GM19043 (cell line): ENCODE measurements around the gene CCS.
"Not testable (repeated sequence)": the region's sequence is repeated elsewhere in the genome, so short reads cannot be mapped to it uniquely, and the experiment has no call there.

Experiments
- ATAC-seq: cut with Tn5 transposase; IDR thresholded peaks from one replicate; pipeline ENCODE4 v1.9.1; 2021; ENCODE audit warnings: low read depth; ENCODE audit not compliant: unreplicated experiment

Gene CCS, protein sequence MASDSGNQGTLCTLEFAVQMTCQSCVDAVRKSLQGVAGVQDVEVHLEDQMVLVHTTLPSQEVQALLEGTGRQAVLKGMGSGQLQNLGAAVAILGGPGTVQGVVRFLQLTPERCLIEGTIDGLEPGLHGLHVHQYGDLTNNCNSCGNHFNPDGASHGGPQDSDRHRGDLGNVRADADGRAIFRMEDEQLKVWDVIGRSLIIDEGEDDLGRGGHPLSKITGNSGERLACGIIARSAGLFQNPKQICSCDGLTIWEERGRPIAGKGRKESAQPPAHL

DNA sequence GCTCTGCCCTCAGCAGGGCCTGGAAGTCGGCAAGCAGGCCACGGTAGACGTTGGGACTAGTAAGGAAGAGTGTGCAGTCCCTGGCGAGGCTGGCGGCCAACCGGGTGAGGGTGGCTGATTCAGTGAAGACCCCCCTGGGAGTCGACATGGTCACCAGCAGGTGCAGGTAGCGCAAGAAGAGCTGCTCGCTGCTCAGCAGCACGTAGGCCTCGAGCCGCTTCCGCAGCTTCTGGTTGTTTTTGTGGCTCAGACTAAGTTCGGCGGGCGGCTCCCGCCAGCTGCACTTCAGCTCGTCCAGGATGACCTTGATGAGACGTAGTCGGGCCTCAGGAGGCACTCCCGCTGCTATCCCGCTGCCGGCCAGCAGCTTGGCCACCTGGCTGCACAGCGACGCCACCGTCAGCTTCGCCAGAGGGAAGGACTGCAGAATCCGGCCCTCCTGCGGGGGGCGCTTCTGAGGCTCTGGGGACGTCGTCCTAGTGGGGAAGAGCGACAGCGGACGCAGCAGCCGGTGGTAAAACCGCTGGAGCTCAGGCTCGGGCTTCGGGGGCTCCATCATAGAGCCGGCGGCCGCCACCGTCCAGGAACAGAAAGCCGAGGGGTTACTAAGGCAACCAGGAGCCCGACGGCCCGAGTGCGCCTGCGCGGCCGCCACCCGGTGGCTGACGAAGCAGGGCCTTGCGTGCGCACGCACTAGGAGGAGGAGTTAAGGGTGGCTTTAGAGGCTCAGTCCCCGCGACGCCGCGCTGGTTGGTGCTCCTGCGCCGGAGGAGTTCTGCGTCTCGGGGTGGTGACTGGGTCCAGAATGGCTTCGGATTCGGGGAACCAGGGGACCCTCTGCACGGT, at the start of gene CCS, which contains the start of gene CCDC87:
Gene CCS, plus strand, starts transcription at position 729 of the 846 bp plus-strand sequence. Its CDS starts 77 bp downstream, at position 806.
Gene CCDC87, minus strand, starts transcription at position 607 of the 846 bp plus-strand sequence. Its CDS starts 48 bp downstream, at position 559.
- ATAC-seq, result peak; percentile 85

DNA sequence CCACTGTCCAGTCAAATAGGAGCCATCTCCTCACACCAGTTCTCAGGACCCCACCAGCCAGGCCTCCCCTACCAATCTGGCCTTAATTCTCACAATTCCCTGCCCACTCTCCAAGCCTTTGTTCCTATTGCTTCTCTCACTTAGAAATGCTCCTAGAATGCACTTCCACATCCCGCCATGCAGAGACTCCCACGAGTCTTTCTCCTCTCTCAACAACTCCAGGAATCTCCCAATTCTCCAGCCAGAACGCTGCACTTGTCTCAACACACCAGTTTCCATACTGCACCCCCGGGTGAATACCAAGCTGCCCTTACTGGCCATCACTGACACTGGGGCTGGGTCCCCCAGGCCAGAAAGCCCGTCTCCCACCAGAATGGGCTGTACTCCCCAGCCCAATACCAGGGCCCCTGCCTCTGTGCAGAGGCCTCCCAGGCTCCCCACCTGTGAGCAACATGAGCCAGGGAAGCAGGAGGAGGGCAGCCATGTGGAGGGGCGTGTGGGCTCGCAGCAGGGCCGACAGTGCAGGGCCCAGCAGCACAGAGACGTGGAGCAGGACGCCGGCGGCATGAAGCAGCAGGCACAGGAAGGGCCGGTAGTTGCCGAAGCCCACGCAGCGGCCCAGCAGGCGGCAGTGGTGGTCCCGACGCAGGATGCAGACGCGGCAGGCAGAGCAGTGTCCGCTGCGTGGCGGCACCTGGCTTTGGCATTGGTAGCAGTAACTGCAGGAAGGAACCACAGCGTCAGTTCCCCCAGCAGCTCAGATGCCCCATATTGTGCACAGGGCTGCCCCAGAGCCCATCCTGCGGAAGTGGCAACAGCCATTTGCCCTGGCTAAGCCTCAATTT, 49.5 kb upstream of the CCS start:
- ATAC-seq, result no peak

DNA sequence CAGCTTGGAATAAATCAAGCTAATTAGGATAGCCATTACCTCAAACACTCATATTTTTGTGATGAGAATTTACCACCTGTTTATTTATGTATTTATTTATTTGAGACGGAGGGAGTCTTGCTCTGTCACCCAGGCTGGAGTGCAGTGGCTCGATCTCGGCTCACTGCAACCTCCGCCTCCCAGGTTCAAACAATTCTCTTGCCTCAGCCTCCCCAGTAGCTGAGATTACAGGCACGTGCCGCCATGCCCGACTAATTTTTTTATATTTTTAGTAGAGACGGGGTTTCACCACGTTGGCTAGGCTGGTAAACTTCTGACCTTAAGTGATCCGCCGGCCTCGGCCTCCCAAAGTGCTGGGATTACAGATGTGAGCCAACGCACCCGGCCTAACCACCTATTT, 48.0 kb upstream of the CCS start:
- not testable (repeated sequence) for ATAC-seq

DNA sequence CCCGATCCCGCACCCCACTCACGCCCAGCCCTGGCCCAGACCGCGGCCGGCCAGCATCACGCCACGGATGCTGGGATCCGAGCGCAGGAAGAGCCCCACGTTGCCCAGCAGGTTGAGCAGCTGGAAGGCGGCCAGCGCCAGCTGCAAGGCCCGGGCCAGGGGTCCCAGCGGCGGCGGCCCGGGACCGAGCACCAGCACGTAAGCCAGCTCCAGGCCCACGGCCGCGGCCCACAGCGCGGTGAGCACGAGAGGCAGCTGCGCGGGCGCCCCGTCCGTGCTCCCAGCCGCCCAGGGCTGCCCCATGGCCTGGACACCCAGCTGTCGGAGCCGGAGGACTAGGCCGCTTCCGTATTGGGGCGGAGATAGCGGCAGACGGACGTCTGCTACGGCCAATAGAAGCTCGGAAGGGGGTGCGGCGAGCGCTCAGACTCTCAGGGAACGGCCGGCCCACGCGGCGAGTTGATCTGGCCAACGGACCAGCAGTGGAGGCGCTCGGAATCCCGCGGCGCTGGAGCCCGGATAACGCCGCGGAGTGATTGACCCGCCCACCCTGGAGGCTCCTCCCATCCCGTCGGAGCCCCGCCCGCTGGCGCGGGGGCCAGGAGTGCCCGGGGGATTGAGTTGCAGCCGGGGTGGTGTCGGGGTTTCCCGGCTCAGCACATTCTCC, 47.2 kb upstream of the CCS start, which contains the start of gene ZDHHC24:
Gene ZDHHC24, minus strand, starts transcription at position 348 of the 667 bp plus-strand sequence. Its CDS starts 45 bp downstream, at position 303.
- peak; percentile 78 for ATAC-seq

DNA sequence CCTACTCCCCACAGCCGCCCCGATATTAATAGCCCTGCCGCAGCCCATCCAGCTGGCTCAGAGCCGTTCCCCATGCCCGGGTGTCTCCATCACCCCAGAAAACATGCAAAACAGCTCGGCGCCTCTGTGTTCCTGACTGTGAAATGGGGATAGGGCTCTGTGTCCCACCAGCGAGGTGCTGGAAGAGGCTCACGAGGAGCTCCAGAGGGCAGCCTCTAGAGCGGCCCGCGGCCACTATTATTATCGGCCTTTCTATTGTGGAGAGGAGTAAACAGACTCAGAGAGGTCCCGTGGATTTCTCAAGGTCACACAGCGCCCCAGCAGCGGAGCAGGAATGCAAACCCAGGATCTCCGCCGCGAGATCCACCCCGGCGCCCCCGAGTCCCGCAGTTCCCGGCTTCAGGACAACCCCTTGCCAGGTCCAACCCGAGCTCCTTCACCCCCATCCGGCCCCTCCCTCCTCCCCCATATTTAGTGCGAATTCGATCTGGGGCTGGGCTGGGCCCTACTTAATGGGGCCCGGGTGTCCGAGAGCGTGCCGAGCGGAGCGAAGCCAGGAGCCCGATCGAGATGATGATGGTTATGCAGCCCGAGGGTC, 46.5 kb upstream of the CCS start, which contains the start of gene ACTN3:
Gene ACTN3, plus strand, starts transcription at position 536 of the 598 bp plus-strand sequence. Its CDS starts 35 bp downstream, at position 571.
- ATAC-seq, result no peak

DNA sequence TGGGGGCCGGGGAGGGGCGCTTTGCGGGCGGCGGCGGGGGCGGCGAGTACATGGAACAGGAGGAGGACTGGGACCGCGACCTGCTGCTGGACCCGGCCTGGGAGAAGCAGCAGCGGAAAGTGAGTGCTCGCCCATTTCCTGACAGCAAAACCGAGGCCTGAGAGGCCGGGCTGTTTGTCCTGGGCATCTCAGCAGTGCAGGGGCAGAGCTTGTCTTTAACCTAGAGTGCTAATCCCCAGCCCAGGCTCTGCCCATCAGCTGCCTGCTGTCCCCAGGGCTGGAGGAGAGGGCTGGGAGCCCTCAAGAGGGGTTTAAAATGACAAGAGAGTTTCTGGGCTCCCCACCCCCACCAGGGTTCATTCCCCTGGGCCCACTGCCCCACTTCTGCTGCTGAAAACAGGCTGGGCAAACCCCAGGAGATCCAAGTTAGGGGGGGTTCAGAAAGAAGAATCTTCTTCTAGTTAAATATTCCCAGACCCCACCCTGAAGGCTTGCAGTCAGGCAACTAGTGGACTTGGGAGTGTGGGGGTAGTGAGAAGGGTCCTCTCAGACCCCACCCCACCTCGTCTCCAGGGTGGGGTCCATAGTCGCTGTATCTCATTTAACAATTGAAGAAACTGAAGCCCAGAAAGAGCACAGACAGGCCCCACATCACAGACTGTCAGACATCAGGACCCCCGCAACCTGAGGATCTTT, 45.9 kb upstream of the CCS start:
- no peak for ATAC-seq

DNA sequence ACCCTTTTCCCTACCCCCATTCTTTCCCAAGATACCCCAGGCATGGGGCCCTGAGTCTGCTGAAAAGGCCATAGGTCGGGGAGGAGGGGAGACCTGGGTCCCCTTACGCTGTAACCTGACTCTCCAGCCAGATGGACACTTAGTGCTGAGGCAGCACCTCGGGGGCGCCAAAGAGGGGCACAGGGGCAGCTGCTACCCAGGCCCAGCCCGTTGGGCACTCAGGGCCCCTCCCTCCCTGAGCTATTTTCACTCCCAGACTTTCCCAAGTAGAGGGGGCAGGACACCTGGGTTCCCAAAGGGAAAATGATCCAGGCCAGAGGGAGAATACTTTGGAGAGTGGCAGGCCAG, 45.3 kb upstream of the CCS start:
- ATAC-seq, result no peak

DNA sequence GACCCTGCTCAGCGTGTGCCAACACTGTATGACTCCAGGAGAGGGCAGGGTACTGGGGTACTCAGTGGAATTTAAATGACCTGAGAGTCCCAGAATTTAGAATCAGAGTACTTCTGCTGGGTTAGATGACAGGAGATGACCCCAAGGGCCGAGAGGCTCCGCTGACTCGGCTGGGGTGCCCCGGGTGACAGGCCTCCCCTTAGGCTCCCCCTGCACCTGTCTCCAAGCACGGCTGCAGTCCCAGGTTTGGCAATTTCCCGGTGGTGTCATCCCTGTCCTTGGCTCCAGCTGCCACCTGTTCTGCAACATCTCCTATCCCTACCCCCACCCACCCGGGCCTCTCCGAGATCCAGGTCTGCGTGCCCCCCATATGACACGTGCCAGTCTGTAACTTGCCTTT, 44.9 kb upstream of the CCS start:
- ATAC-seq, result no peak

DNA sequence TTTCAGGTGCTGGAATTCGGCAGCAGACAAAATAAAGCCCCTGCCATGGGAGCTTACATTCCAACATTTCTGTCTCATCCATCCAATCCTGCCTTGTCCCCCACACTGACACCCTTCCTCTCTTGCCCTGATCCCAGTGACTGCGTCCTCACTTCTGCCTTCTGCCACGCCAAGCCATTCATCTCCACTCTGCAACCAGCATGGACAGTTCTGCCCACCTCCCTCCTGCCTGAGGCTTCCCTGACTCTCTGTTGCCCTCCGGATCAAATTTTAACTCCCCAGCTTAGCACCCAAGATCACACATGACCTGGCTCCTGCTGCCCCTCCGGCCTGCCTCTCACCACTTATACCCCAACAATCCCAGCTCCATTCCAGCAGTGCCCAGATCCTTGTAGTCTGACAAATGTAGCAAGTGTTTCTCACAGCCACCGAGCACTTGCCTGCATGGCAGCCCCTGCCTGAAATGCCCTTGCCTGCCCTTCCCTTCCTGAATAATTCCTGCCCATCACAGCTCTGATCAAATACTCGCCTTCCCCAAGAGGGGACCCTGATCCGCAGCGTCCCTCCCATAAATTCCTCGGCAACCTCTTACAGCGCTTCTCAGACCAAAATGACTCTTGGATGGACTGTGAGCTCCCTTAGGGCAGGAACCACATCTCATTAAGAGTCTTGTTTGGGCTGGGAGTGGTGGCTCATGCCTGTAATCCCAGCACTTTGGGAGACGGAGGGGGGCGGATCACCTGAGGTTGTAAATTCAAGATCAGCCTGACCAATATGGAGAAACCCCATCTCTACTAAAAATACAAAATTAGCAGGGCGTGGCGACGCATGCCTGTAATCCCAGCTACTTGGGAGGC, 44.0 kb upstream of the CCS start:
- ATAC-seq, result no peak

DNA sequence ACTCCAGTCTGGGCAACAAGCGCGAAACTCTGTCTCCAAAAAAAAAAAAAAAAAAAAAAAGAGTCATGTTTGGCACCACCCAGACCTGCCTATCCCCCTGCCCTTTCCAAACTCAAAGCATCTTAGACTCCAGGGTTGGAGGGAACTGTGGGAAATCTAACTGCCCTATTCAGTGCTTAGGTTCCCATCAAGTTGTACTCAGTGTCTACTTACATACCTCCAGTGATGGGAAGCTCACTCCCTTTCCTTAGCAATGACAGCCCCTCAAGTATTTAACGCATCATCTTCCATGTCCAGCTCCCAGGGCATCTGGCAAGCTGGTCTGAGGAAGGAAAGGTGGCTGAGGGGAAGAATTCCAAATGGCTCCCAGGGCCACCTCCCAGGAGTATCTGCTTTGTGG, 43.3 kb upstream of the CCS start:
- ATAC-seq, result no peak

DNA sequence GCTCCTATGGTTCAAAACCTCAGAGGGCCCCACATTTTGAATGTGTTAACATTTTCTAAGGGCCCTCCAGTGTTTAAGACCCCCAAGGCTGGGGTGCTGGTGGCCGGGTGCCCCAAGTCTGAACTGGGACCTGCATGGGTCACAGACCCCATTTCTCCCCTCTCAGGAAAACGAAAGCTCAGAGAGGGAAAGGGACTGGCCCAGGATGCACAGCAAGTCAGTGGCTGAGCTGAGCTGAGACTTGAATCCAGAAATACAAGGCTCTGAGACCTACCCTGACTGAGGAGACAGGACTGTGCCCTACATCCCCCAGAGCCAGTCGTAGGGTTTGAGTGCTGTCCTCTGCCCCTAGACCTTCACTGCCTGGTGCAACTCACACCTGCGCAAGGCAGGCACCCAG, 42.1 kb upstream of the CCS start:
- ATAC-seq, result no peak

DNA sequence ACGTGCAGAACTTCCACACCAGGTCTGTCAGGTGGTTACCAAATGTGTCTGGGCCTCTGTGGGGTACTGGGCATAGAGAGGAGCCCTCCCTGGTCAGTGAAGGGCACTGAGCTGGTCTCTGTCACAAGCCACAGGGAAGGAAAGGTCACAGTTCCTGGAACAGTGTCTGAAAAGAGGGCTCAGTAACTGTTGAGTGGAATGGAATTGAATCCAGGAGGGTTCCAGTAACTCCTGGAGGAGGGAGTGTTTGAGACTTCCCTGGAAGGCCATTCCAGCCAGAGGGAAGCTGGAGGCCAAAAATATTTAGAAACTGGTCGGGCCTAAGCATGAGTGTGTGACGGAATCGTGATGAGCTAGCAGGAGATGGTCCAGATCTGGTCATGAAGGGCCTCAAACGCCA, 38.4 kb upstream of the CCS start:
- ATAC-seq, result no peak

DNA sequence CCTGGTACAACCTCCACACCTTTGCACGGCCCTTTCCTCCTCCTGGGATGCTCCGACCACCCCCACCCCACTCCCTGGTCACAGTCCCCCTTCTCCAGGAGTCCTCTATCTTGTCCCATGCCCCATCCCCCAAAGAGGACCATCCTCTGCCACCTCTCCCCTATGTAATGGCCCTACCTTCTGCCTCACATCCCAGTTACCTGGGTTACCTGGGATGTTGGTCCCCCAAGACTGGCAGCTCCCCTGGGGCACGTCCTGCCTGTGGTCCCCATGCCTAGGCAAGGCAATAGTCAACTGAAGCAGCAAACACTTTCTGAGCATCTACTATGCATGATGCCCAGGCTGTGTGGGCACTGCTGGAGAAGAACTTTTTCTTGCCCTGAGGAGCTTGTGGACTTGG, 37.6 kb upstream of the CCS start:
- ATAC-seq, result no peak

DNA sequence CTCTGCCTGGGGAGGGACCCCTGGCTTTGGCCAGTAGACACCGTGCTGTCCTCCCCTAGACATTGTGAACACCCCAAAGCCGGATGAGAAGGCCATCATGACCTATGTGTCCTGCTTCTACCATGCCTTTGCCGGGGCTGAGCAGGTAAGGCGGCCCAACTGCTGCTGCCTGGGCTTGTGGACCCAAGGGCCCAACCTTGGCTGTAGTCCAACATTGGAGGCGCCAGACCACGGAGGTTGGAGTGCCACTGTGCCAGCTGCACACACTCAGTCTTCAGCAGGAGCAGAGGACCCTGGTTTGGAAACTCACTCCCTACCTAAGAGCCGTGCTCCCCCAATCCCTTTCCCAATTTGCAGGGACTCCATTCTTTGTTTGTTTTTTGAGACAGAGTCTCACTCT, 36.9 kb upstream of the CCS start:
- no peak for ATAC-seq

DNA sequence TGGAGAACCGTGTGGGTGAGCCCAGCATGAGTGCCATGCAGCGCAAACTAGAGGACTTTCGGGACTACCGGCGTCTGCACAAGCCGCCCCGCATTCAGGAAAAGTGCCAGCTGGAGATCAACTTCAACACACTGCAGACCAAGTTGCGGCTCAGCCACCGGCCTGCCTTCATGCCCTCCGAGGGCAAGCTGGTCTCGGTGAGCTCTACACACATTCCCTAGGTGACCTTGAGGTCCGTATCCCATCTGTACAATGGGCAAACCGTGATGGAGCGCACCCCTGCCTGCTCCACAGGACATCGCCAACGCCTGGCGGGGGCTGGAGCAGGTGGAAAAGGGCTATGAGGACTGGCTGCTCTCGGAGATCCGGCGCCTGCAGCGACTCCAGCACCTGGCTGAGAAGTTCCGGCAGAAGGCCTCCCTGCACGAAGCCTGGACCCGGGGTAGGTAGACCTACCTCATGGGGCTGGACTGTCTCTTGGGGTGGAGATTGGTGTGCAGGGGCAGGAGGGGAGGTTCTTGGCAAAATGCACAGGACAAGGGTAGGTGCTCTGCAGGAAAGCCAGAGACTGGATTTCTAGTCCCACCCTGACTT, 35.2 kb upstream of the CCS start:
- ATAC-seq, result no peak

DNA sequence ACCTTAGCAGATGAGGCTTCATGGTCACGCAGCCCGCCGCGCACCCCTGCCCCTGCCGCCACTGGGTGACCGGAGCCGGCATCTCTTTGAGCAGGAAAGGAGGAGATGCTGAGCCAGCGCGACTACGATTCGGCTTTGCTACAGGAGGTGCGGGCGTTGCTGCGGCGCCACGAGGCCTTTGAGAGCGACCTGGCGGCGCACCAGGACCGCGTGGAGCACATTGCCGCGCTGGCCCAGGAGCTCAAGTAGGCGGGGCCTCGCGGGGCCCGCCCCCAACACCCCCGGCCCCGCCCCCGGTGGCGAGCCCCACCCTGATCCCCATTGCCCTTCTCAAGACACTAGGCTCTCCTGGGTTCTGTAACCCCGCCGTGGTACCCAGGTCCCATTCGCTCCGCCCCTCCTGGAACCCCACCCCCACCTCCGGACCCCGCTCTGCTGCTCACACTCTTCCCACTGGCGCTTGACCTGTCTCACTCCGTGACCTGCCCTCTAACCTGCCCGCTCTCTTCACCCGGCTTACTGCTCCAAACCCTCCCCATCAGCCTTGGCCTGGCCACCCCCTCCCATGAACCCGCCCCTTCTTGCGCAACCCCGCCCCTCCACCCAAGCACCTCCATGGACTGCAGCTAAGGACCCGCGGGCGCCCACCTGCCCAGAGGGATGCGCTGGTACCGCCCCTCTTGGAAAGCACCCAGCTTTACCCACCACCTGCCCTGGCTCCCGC, 33.7 kb upstream of the CCS start:
- no peak for ATAC-seq
